Sigmoid colon (tissue), 7 donors: ENCODE data around the gene BCL2L15. TPM values are rescaled to one million over a fixed set of nuclear protein-coding genes. Genes with fewer than 3 reads are reported as not detected.

Source experiments
- DNase-seq: peaks from one replicate; pipeline ENCODE4 v3.0.0-alpha.2; 2019
- H3K27ac ChIP-seq, 4 donors: fragments of 200-600 bp; sonication (generic); one replicate each; pipeline ENCODE4 v1.5.1; 2016 to 2019; ENCODE audit warnings: mild to moderate bottlenecking in 1 of 4
- H3K27me3 ChIP-seq, 3 donors: fragments of 200-600 bp; sonication (generic); one replicate each; pipeline ENCODE4 v1.5.1; 2019; ENCODE audit warnings: mild to moderate bottlenecking in 1 of 3
- H3K36me3 ChIP-seq, 4 donors: fragments of 200-600 bp; sonication (generic); one replicate each; pipeline ENCODE4 v1.5.1; 2016 to 2019
- H3K4me1 ChIP-seq, 4 donors: fragments of 200-600 bp; sonication (generic); one replicate each; pipeline ENCODE4 v1.5.1; 2017 to 2019
- H3K4me3 ChIP-seq, 4 donors: fragments of 200-600 bp; sonication (generic); one replicate each; pipeline ENCODE4 v1.5.1; 2017 to 2019; ENCODE audit warnings: mild to moderate bottlenecking in 2 of 4, moderate library complexity in 1 of 4
- H3K9me3 ChIP-seq, 4 donors: fragments of 200-600 bp in 3 of 4; sonication (generic) in 3 of 4; one replicate each; pipeline versions ENCODE4 v1.5.1 to v1.6.1; 2013 to 2019
- EP300 ChIP-seq, 4 donors: sonication (generic); formaldehyde crosslinking; IDR thresholded peaks; one replicate each; pipeline ENCODE4 v1.6.1; 2017; ENCODE audit warnings: antibody characterized with exemption in 4 of 4
- POLR2A ChIP-seq, 2 donors: fragments of 450-650 bp; IDR thresholded peaks; one replicate each; pipeline ENCODE4 v1.6.1; 2016; ENCODE audit warnings: antibody characterized with exemption in 2 of 2, mild to moderate bottlenecking in 2 of 2, moderate library complexity in 2 of 2
- POLR2AphosphoS5 ChIP-seq, 4 donors: sonication (generic); formaldehyde crosslinking; IDR thresholded peaks; one replicate each; pipeline ENCODE4 v1.6.1; 2017; ENCODE audit warnings: antibody characterized with exemption in 4 of 4
- WGBS, 2 donors: extraction: QIAGEN DNeasy Blood & Tissue Kit; methylation state at CpG; one replicate each; pipeline ENCODE4 v1.1.7; 2013; 5-methylcytosine and 5-hydroxymethylcytosine counted together
- intact Hi-C: fragments of 100-400 bp; cut with DNase I; formaldehyde crosslinking; loops from one replicate; pipeline ENCODE4 v1.15.1; 2023
- polyA plus RNA-seq, 3 donors: library from polyadenylated mRNA; stranded (reverse); fragments of 200-250 nt; gene quantifications; one replicate each; pipeline ENCODE4 v1.2.3, GENCODE V29; 2013
- total RNA-seq, 4 donors: library from RNA; depleted of rRNA; stranded (reverse); fragments of >200 nt; gene quantifications; one replicate each; pipeline ENCODE4 v1.1.0, GENCODE V29; 2016
- TF ChIP-seq, protein P1 (sequence below), 4 experiments: fragments of 450-650 bp in 3 of 4; fragments of 200-600 bp in 1 of 4; IDR thresholded peaks; one replicate each; pipeline ENCODE4 v1.5.1; 2016 to 2019; ENCODE audit warnings: antibody characterized with exemption in 4 of 4, mild to moderate bottlenecking in 3 of 4, moderate library complexity in 2 of 4
- donor health status: healthy with polysubstance abuse.
- donor health status: Bipolar disorder and iron deficiency.
- donor health status: healthy.

BCL2L15 gene
- total and polyA plus RNA-seq, 7 donors = under 0.01 to 87.9 (median 0.49) TPM

DNA sequence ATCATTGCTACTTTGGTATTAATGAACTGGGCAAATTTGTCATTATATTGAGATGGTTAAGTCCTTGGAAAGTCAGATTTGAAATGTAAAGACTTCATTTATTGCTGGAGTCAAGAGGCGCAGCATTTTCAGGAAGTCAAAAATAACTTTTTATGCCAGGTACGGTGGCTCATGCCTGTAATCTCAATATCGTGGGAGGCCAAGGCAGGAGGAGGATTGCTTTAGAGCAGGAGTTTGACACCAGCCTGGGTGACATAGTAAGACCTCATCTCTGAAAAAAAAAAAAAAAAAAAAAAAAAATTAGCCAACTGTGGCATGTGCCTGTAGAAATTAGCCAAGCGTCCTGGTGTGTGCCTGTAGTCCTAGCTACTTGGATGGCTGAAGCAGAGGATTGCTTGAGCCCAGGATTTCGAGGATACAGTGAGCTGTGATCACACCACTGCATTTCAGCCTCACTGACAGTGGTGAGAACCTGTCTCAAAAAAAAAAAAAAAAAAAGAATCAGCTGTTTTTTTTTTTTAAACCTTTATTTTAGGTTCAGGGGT, 47.2 kb upstream of the BCL2L15 start:
- intact Hi-C loops = no loop called here
- TF ChIP-seq EP300 (IDR thresholded peaks at IDR 0.05) = no peak
- no peak for TF ChIP-seq POLR2A (IDR thresholded peaks at IDR 0.05)
- TF ChIP-seq, protein P1, sequence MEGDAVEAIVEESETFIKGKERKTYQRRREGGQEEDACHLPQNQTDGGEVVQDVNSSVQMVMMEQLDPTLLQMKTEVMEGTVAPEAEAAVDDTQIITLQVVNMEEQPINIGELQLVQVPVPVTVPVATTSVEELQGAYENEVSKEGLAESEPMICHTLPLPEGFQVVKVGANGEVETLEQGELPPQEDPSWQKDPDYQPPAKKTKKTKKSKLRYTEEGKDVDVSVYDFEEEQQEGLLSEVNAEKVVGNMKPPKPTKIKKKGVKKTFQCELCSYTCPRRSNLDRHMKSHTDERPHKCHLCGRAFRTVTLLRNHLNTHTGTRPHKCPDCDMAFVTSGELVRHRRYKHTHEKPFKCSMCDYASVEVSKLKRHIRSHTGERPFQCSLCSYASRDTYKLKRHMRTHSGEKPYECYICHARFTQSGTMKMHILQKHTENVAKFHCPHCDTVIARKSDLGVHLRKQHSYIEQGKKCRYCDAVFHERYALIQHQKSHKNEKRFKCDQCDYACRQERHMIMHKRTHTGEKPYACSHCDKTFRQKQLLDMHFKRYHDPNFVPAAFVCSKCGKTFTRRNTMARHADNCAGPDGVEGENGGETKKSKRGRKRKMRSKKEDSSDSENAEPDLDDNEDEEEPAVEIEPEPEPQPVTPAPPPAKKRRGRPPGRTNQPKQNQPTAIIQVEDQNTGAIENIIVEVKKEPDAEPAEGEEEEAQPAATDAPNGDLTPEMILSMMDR (IDR thresholded peaks at IDR 0.05) = no peak
- no peak for TF ChIP-seq POLR2AphosphoS5 (IDR thresholded peaks at IDR 0.05)
- Histone ChIP-seq H3K4me1 (peaks cover 0 to 68% (median 53%) of the 10 kb centered on the region in 4 donors), H3K27ac (no peak overlapping the region), H3K4me3 (no peak overlapping the region), H3K9me3 (no peaks in the 10 kb centered on the region), H3K36me3 (no peaks in the 10 kb centered on the region), H3K27me3 (no peaks in the 10 kb centered on the region)
- WGBS, 2 donors = 59 to 61% methylated on average over 5 of the region's 5 CpGs
- DNase-seq = no peak

DNA sequence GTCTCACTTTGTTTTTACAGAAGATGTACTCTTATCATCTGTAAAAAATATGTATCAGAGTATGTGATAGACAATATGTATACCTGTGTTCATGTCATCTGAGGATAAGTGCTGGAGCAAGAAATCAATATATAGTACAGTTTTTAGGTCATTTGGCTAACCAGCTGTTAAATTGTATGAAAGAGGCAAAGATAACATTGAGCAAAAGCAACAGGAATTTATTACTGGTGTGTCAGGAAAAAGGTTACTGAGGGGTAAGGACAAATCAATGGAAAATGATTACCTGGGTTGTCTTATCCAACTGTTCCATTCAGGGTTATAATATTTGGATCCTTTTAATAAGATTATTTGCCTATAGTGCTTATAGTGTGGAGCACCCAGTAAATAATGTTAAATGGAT, 46.6 kb upstream of the BCL2L15 start:
- H3K27me3 ChIP-seq = no peaks in the 10 kb centered on the region
- no peak for DNase-seq
- no peaks in the 10 kb centered on the region for H3K9me3 ChIP-seq
- H3K36me3 ChIP-seq = no peaks in the 10 kb centered on the region
- intact Hi-C loops = no loop called here
- TF ChIP-seq, protein P1 (IDR thresholded peaks at IDR 0.05) = no peak
- TF ChIP-seq EP300 (IDR thresholded peaks at IDR 0.05) (no peak), POLR2A (IDR thresholded peaks at IDR 0.05) (no peak), POLR2AphosphoS5 (IDR thresholded peaks at IDR 0.05) (no peak)
- peaks cover 0 to 62% (median 50%) of the 10 kb centered on the region in 4 donors for H3K4me1 ChIP-seq
- H3K27ac ChIP-seq = no peak overlapping the region
- H3K4me3 ChIP-seq = no peak overlapping the region

DNA sequence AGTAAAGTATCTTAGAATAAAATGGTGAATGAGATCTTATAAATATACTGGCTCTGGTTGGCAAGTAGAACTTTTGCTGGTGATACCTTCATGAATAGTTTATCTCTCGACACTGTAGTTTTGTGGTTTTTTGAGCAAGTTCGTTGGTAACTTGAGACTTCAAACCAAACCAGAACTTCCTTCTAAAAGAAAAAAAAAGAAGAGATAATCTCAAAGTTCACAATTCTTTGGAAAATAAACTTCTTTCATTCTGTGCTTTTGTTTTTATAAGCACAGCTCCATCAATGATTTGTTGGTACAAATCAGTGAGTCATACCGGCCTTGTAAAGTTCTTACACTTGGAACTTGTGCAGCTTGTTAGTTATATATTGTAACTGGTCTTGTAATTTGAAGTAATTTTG, 44.1 kb upstream of the BCL2L15 start:
- peaks cover 0 to 57% (median 43%) of the 10 kb centered on the region in 4 donors for H3K4me1 ChIP-seq
- peak overlapping the region in 2 of 4 donors; percentile 85 for H3K4me3 ChIP-seq
- peak overlapping the region; percentile 94 to 99 (median 97) for H3K27ac ChIP-seq
- 3 to 9% methylated on average over 3 of the region's 3 CpGs for WGBS, 2 donors
- no peaks in the 10 kb centered on the region for H3K27me3 ChIP-seq
- no peak for TF ChIP-seq EP300 (IDR thresholded peaks at IDR 0.05)
- no peak for TF ChIP-seq POLR2A (IDR thresholded peaks at IDR 0.05)
- TF ChIP-seq, protein P1 (IDR thresholded peaks at IDR 0.05) = no peak
- no peak for TF ChIP-seq POLR2AphosphoS5 (IDR thresholded peaks at IDR 0.05)
- intact Hi-C loops = no loop called here
- H3K36me3 ChIP-seq = no peaks in the 10 kb centered on the region
- H3K9me3 ChIP-seq = no peaks in the 10 kb centered on the region
- no peak for DNase-seq

DNA sequence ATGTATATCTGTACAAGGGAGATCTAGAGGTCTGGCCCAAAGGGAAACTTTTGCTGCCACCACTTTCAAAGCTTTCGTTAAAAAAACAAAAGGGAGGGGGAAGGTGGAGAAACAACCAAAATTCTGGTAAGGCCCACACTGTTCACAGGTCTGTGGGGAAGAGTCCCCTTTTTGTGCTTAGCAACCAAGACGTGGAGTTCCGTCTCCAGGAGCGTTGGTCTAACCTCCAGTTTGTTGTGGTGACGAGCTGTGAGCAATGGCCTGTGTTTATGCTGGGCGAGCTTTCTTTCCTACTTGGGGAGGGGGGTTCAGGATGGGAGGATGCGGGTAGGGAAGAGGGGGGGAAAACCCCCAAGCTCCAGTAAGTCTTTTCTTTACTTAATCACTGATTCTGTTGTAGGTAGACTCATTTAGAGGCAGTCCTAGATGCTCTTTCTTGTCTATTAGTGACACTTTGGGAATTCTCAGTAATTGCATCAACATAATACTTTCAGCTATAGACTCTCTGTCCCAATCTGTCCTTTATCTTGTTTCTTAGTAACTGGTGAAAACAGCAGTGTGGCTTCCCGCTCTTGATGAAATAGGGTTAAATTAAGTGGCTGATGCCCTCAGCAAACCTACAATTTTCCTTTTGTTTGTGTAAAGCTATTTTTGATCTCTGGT, 43.2 kb upstream of the BCL2L15 start:
- WGBS, 2 donors = 0 to 1% methylated on average over 8 of the region's 8 CpGs
- H3K36me3 ChIP-seq = no peaks in the 10 kb centered on the region
- no peak for DNase-seq
- no peak for TF ChIP-seq EP300 (IDR thresholded peaks at IDR 0.05)
- peaks cover 0 to 55% (median 40%) of the 10 kb centered on the region in 4 donors for H3K4me1 ChIP-seq
- no peaks in the 10 kb centered on the region for H3K27me3 ChIP-seq
- H3K4me3 ChIP-seq = peak overlapping the region; percentile 70 to 92 (median 85)
- H3K27ac ChIP-seq = peak overlapping the region; percentile 94 to 99 (median 97)
- intact Hi-C loops = no loop called here
- H3K9me3 ChIP-seq = no peaks in the 10 kb centered on the region

DNA sequence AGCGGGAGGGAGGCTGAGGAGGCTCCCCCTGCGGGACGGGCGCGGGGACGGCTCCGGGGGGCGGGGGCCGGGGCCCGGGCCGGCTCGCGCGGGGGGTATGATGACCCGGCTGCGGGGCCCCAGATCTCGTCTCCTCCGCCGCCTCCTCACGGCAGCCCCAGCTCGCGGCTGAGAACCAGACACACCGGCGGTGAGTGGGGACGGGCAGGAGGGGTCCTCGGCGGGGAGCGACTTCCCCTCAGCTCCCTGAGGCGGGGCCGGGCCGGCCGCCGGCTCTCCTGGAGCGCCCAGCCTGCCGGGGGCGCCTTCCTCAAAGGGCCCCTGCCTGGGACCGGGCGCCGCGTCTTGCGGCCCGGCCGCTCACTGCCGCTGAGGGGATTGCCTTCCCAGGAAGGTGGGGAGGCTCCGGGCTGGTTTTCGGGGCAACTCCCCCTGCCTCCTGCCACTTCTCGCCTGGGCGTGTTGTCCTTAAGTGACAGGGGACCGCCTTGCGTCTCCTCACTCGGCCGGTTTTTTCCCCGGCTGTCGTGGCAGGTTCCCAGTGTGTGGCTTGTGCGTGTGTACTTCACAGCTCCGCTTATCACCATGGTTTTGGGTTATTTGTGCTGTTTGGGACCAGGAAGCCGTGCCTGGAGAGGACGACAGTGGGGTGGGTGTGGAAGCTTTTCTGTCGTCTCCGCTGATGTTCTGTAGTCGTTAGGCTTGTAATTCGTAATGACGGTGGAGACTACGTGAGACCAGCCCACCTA, 42.5 kb upstream of the BCL2L15 start:
- peak; percentile 76 for DNase-seq
- Histone ChIP-seq H3K27ac (peak overlapping the region; percentile 94 to 99 (median 97)), H3K4me3 (peak overlapping the region; percentile 70 to 92 (median 85)), H3K4me1 (peaks cover 0 to 55% (median 40%) of the 10 kb centered on the region in 4 donors), H3K27me3 (no peaks in the 10 kb centered on the region), H3K9me3 (no peaks in the 10 kb centered on the region), H3K36me3 (no peaks in the 10 kb centered on the region)
- 1% methylated on average over 64 of the region's 64 CpGs for WGBS, 2 donors
- intact Hi-C loops = loop anchor here (1.0 to 2.0 kb wide), 4 partner anchors 25 to 539 kb away; partner anchors contain the start of genes DCLRE1B, MAGI3, OLFML3 and RSBN1
- TF ChIP-seq POLR2A (IDR thresholded peaks at IDR 0.05) = no peak
- TF ChIP-seq, protein P1 (IDR thresholded peaks at IDR 0.05) = no peak
- peak in 1 of 4 donors; percentile 6 for TF ChIP-seq POLR2AphosphoS5 (IDR thresholded peaks at IDR 0.05)
- no peak for TF ChIP-seq EP300 (IDR thresholded peaks at IDR 0.05)
